Ovary (tissue), 3 donors: Measurements from ENCODE around the gene GUF1.

Experiments
- EP300 ChIP-seq: sonication (generic); formaldehyde crosslinking; IDR thresholded peaks from one replicate; pipeline ENCODE4 v1.6.1; 2017; ENCODE audit warnings: antibody characterized with exemption
- POLR2A ChIP-seq: fragments of 450-650 bp; IDR thresholded peaks from one replicate; pipeline ENCODE4 v1.6.1; 2017; ENCODE audit warnings: antibody characterized with exemption, mild to moderate bottlenecking, moderate library complexity
- TF ChIP-seq, protein P1 (sequence below), 3 donors: fragments of 450-650 bp in 2 of 3; fragments of 200-600 bp in 1 of 3; IDR thresholded peaks; one replicate each; pipeline versions ENCODE4 v1.5.1 to v1.8.0; 2016 to 2022; ENCODE audit warnings: antibody characterized with exemption in 3 of 3, mild to moderate bottlenecking in 1 of 3
- donor health status: DM: no; HTN: no; CAD: no.

DNA sequence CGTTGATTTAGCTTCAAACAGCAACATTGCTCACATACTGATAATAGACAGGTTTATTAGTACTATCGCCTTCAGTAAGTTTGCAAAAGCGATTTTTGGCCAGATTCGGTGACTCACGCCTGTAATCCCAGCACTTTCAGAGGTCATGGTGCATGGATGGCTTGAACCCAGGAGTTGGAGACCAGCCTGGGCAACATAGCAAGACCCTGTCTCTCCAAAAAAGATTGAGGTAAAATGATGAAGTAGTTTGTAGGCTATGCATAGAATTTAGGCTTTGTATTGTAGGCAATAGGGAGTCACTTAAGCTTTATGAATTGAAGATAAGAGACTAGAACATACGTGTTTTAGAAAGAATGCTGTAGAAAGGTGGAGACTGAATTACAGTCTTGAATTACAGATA, 49.3 kb downstream of the GUF1 start:
- TF ChIP-seq, protein P1, sequence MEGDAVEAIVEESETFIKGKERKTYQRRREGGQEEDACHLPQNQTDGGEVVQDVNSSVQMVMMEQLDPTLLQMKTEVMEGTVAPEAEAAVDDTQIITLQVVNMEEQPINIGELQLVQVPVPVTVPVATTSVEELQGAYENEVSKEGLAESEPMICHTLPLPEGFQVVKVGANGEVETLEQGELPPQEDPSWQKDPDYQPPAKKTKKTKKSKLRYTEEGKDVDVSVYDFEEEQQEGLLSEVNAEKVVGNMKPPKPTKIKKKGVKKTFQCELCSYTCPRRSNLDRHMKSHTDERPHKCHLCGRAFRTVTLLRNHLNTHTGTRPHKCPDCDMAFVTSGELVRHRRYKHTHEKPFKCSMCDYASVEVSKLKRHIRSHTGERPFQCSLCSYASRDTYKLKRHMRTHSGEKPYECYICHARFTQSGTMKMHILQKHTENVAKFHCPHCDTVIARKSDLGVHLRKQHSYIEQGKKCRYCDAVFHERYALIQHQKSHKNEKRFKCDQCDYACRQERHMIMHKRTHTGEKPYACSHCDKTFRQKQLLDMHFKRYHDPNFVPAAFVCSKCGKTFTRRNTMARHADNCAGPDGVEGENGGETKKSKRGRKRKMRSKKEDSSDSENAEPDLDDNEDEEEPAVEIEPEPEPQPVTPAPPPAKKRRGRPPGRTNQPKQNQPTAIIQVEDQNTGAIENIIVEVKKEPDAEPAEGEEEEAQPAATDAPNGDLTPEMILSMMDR (IDR thresholded peaks at IDR 0.05), result no peak
- TF ChIP-seq POLR2A (no peak), EP300 (no peak)
